ELR (cell line): Measurements from ENCODE around the gene CNR1.
A peak's percentile ranks its signal among the peaks of the same experiment; 100 is the strongest.
"Not testable (repeated sequence)": the region's sequence is repeated elsewhere in the genome, so short reads cannot be mapped to it uniquely, and the experiment has no call there.

Source experiments
- DNase-seq: peaks from one replicate; pipeline ENCODE4 v3.0.0-alpha.2; 2015; ENCODE audit warnings: low read depth

Gene CNR1

GRCh38 chr6:88165844-88166492 is at the start of gene CNR1:
Gene CNR1 (minus strand): TSS chr6:88166347. CDS start chr6:88145274, 21,073 bp downstream.
- no peak for DNase-seq

GRCh38 chr6:88211446-88211845 is 45.3 kb upstream of the CNR1 start:
- DNase-seq: no peak

- no peak for DNase-seq
Measured at GRCh38 chr6:88209301-88209700, 43.2 kb upstream of the CNR1 start.

- DNase-seq: no peak
Measured at GRCh38 chr6:88208726-88209125, 42.6 kb upstream of the CNR1 start.

- not testable (repeated sequence) for DNase-seq
Measured at GRCh38 chr6:88201734-88202133, 35.6 kb upstream of the CNR1 start.

- no peak for DNase-seq
Measured at GRCh38 chr6:88184921-88185320, 18.8 kb upstream of the CNR1 start.

- DNase-seq: no peak
Measured at GRCh38 chr6:88183471-88183870, 17.3 kb upstream of the CNR1 start.

- DNase-seq: no peak
Measured at GRCh38 chr6:88179692-88180091, 13.5 kb upstream of the CNR1 start.

- DNase-seq: peak; percentile 5
Measured at GRCh38 chr6:88177961-88178464, 11.9 kb upstream of the CNR1 start.

- DNase-seq: no peak
Measured at GRCh38 chr6:88174906-88175305, 8.8 kb upstream of the CNR1 start.

GRCh38 chr6:88171312-88171711 is 5.2 kb upstream of the CNR1 start:
- no peak for DNase-seq

GRCh38 chr6:88168362-88168761 is 2.2 kb upstream of the CNR1 start:
- no peak for DNase-seq

GRCh38 chr6:88167352-88167937 is 1.3 kb upstream of the CNR1 start:
- DNase-seq: no peak

GRCh38 chr6:88166493-88167351 is 575 bp upstream of the CNR1 start:
- no peak for DNase-seq

- no peak for DNase-seq
Measured at GRCh38 chr6:88165087-88165843, 882 bp downstream of the CNR1 start.

GRCh38 chr6:88164061-88164460 is 2.1 kb downstream of the CNR1 start:
- DNase-seq: no peak

GRCh38 chr6:88163616-88164015 is 2.5 kb downstream of the CNR1 start:
- no peak for DNase-seq

- no peak for DNase-seq
Measured at GRCh38 chr6:88161940-88162339, 4.2 kb downstream of the CNR1 start.

GRCh38 chr6:88157106-88157505 is 9.0 kb downstream of the CNR1 start:
- DNase-seq: peak; percentile 2

- no peak for DNase-seq
Measured at GRCh38 chr6:88145298-88145963, 20.7 kb downstream of the CNR1 start.

GRCh38 chr6:88144637-88145297 is 21.4 kb downstream of the CNR1 start:
- DNase-seq: no peak
